ENCODE data around the gene CDKN2AIP. TPM values are rescaled to one million over a fixed set of nuclear protein-coding genes. Genes with fewer than 3 reads are reported as not detected.
A peak's percentile ranks its signal among the peaks of the same experiment; 100 is the strongest.

Gene CDKN2AIP
- total and polyA plus RNA-seq, 12 donors = 8.6 to 24.4 (median 15.2) TPM

- no peak for DNase-seq
- intact Hi-C loops (cut with DNase I) = no loop called here
- H3K27ac ChIP-seq = no peak overlapping the region
These were observed 7.0 kb upstream of the CDKN2AIP start for GRCh38 chr4:183437452-183437851.

DNA sequence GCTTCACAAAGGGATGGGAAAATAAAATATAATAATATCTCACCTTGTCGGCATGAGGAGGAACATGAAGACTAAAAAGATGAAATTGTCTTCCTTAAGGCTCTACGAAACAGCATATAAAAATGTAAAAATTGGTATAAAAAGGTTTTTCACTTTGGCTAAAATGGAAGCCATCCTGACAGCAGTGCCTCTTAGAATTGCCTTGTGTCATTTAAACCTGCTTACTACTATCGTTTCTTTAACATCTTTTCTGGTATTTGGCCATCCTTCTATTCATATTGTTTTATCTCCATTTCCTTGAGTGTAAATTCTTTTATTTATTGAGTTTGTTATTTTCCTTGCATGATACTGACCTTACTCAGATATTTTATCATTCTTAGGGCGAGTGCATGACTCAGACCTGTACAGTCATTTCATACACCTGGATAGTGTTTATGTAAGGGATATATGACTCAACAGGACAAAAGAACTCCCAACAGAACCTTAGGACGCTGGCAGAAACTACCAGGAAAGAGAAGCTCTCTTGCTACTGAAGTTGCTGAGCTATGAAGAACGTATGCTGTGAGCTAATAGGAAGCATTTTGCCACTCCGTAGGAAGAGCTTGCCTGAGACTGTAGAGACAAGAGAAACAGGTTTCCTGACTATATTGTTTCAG, 5.8 kb upstream of the CDKN2AIP start:
- no peak for TF ChIP-seq POLR2A (IDR thresholded peaks at IDR 0.05)
- no peak for TF ChIP-seq CTCF (IDR thresholded peaks at IDR 0.05)
- peaks cover 0 to 7% of the 10 kb centered on the region in 2 donors for H3K4me1 ChIP-seq (replicated peaks in 1 of 2)
- H3K4me3 ChIP-seq = no peak overlapping the region
- intact Hi-C loops (cut with DNase I) = no loop called here
- H3K36me3 ChIP-seq (replicated peaks in 1 of 2) = no peaks in the 10 kb centered on the region
- no peaks in the 10 kb centered on the region for H3K9me3 ChIP-seq (replicated peaks in 1 of 3)
- H3K27ac ChIP-seq = no peak overlapping the region
- WGBS, 4 donors = 61 to 68% (median 68%) methylated on average over 7 of the region's 7 CpGs
- DNase-seq = no peak
- H3K27me3 ChIP-seq = no peaks in the 10 kb centered on the region

More at GRCh38 chr4:183437452-183437851, 7.0 kb upstream of the CDKN2AIP start:
- H3K4me3 ChIP-seq = no peak overlapping the region
- H3K27me3 ChIP-seq = no peaks in the 10 kb centered on the region
- WGBS, 4 donors = 84 to 91% (median 87%) methylated on average over 1 of the region's 1 CpG
- H3K36me3 ChIP-seq (replicated peaks in 1 of 2) = no peaks in the 10 kb centered on the region
- H3K4me1 ChIP-seq (replicated peaks in 1 of 2) = no peaks in the 10 kb centered on the region
- TF ChIP-seq POLR2A (IDR thresholded peaks at IDR 0.05) (no peak), CTCF (IDR thresholded peaks at IDR 0.05) (no peak)
- H3K9me3 ChIP-seq (replicated peaks in 1 of 3) = no peaks in the 10 kb centered on the region

DNA sequence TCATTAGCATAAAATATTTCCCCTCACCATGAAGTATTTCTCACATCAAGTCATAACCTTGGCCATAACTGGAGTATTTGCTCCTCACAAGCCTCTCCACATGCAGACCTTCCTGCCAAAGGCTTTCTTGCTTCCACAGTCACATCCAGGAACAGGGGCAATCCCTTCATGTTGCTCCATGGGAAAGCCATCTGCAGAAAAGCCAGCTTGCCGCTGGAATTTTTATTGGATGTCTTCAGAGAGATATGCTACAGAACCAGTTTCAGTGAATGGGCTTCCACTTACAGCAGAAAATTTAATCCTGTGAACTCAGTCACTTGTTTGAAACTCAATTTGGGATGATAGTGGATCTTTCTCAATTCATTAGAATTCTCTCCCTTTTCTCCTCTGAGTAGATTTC, 3.2 kb upstream of the CDKN2AIP start:
- no peak for TF ChIP-seq POLR2A (IDR thresholded peaks at IDR 0.05)
- no peak for TF ChIP-seq CTCF (IDR thresholded peaks at IDR 0.05)
- no peak for DNase-seq
- intact Hi-C loops (cut with DNase I) = no loop called here
- peaks cover 0 to 5% of the 10 kb centered on the region in 2 donors for H3K36me3 ChIP-seq (replicated peaks in 1 of 2)
- 67 to 92% (median 87%) methylated on average over 1 of the region's 1 CpG for WGBS, 4 donors
- no peaks in the 10 kb centered on the region for H3K27me3 ChIP-seq
- H3K9me3 ChIP-seq (replicated peaks in 1 of 3) = no peaks in the 10 kb centered on the region
- peaks cover 10 to 13% of the 10 kb centered on the region in 2 donors for H3K4me1 ChIP-seq (replicated peaks in 1 of 2)
- no peak overlapping the region for H3K4me3 ChIP-seq
- no peak overlapping the region for H3K27ac ChIP-seq

DNA sequence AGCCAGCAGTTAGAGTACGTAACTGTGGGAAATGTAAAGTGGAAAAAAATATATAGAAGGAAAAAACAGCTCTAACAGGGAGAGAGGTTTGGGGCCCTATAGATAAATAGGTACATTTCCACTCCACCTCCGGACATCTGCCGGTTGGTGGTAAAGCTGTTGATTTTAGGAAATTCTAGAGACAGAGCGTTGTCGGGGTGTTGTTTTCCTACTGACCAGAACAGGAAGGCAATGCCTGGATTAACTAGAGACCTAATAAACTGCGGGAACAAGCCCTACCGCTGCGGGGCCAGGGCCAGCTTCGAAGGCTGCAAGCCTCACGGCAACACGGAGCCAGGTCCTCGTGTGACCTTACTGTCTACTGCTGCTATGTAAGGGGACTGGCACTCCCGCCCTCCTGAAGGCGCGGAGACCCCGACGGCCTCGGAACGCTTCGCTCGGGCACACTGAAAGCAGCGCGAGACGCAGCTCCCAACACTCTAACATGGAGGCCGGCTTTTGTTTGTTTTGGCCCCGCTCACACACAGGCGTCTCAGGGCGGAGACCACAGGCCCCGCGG, 702 bp upstream of the CDKN2AIP start:
- Histone ChIP-seq H3K9me3 (replicated peaks in 1 of 3) (no peaks in the 10 kb centered on the region), H3K27ac (peak overlapping the region; percentile 91 to 99 (median 97)), H3K36me3 (replicated peaks in 1 of 2) (peaks cover 0 to 22% of the 10 kb centered on the region in 2 donors), H3K4me1 (replicated peaks in 1 of 2) (peaks cover 13 to 34% of the 10 kb centered on the region in 2 donors), H3K27me3 (no peaks in the 10 kb centered on the region), H3K4me3 (peak overlapping the region; percentile 64 to 99 (median 78))
- DNase-seq = peak in 5 of 7 donors; percentile 65 to 87 (median 70)
- TF ChIP-seq CTCF (IDR thresholded peaks at IDR 0.05) = peak in 2 of 6 experiments; percentile 15 to 43
- TF ChIP-seq POLR2A (IDR thresholded peaks at IDR 0.05) = no peak
- intact Hi-C loops (cut with DNase I) = no loop called here
- WGBS, 4 donors = 1 to 8% (median 1%) methylated on average over 5 to 30 of the region's 30 CpGs

Data from adrenal gland (tissue), 12 donors.